PC-9 (cell line): Measurements from ENCODE around the gene PPP4R3A.

Experiments used
- EZH2 ChIP-seq: fragments of 200-600 bp; sonication (generic); IDR thresholded peaks from 2 replicates; pipeline ENCODE4 v1.8.0; 2017; ENCODE audit warnings: antibody characterized with exemption, low read depth
- TF ChIP-seq, protein P1 (sequence below): fragments of 200-600 bp; sonication (generic); conservative IDR thresholded peaks from 2 replicates; pipeline ENCODE4 v1.6.1; 2017; ENCODE audit warnings: mixed run types, antibody characterized with exemption, mild to moderate bottlenecking, moderate library complexity

DNA sequence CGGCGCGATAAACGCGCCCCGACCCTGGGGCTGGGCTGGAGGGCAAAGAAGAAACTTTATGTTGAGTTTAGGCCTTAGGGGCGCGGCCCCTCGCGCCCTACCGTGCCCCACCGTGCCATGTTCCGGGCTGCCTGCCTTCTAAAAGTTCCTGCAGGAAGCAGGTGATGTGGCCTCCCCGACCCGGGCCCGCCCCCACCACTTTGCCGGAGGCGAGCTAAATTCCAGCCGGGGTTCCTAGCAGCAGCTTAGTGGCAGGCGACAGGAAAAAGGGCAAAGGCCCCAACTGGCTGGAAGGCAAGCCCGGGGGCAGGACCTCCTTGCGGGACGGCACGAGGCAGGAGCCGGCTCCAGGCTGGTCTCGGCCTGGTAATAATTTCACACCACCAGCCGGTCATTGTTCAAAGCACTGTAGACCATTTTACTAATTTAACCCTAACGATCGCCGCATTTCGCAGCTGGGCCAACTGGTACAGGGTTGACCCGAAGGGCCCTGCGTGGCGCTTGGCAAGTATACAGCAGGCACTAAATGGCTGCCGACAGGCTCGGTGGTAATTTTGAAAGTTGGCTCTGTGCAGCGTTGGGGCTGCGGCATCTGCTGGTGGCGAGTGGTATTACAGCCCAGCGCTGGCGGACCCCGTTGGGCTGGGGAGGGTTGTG lies 91.6 kb downstream of the PPP4R3A start:
- no peak for TF ChIP-seq EZH2
- TF ChIP-seq, protein P1, sequence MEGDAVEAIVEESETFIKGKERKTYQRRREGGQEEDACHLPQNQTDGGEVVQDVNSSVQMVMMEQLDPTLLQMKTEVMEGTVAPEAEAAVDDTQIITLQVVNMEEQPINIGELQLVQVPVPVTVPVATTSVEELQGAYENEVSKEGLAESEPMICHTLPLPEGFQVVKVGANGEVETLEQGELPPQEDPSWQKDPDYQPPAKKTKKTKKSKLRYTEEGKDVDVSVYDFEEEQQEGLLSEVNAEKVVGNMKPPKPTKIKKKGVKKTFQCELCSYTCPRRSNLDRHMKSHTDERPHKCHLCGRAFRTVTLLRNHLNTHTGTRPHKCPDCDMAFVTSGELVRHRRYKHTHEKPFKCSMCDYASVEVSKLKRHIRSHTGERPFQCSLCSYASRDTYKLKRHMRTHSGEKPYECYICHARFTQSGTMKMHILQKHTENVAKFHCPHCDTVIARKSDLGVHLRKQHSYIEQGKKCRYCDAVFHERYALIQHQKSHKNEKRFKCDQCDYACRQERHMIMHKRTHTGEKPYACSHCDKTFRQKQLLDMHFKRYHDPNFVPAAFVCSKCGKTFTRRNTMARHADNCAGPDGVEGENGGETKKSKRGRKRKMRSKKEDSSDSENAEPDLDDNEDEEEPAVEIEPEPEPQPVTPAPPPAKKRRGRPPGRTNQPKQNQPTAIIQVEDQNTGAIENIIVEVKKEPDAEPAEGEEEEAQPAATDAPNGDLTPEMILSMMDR: peak; percentile 96
